HL-60 (cell line): ENCODE measurements around the gene PPAN.

Experiments used
- DNase-seq, 2 experiments: peaks; one replicate each; pipeline ENCODE4 v3.0.0-alpha.2; 2010 to 2020; ENCODE audit warnings: low read depth in 1 of 2, low spot score in 1 of 2
- H3K27ac ChIP-seq: fragments of 250-450 bp; sonication (Bioruptor Pico); replicated peaks from 2 replicates; pipeline ENCODE4 v1.5.1; 2020; ENCODE audit warnings: mild to moderate bottlenecking, moderate library complexity
- H3K27me3 ChIP-seq: fragments of 250-450 bp; sonication (Bioruptor Pico); 2 replicates; pipeline ENCODE4 v1.5.1; 2021; ENCODE audit warnings: mild to moderate bottlenecking, moderate library complexity; ENCODE audit not compliant: insufficient read depth, poor library complexity, severe bottlenecking
- H3K4me3 ChIP-seq: replicated peaks from 2 replicates; pipeline ENCODE4 v1.5.1; 2011; ENCODE audit warnings: mild to moderate bottlenecking, control low read depth, low read length; ENCODE audit not compliant: insufficient read depth
- CTCF ChIP-seq: IDR thresholded peaks from one replicate; pipeline ENCODE4 v1.5.1; 2011; ENCODE audit warnings: low read length, control low read depth, inconsistent platforms; ENCODE audit not compliant: insufficient read depth
- GABPA ChIP-seq: IDR thresholded peaks from 2 replicates; pipeline ENCODE4 v1.6.1; 2012; ENCODE audit warnings: low read depth
- POLR2AphosphoS5 ChIP-seq: IDR thresholded peaks from 2 replicates; pipeline ENCODE4 v1.6.1; 2012; ENCODE audit warnings: low read depth
- REST ChIP-seq: IDR thresholded peaks from 2 replicates; pipeline ENCODE4 v1.6.1; 2012; ENCODE audit warnings: low read depth; ENCODE audit not compliant: insufficient replicate concordance
- SPI1 ChIP-seq: IDR thresholded peaks from 2 replicates; pipeline ENCODE4 v1.6.1; 2012; ENCODE audit warnings: low read depth, mild to moderate bottlenecking, borderline replicate concordance

PPAN gene

GRCh38 chr19:10143681-10144080 is 37.5 kb downstream of the PPAN start:
- no peak for DNase-seq
- TF ChIP-seq REST (no peak), CTCF (no peak), SPI1 (no peak), POLR2AphosphoS5 (no peak), GABPA (no peak)
- H3K27ac ChIP-seq = no peak overlapping the region
- no peaks in the 10 kb centered on the region for H3K27me3 ChIP-seq
- H3K4me3 ChIP-seq = no peak overlapping the region

GRCh38 chr19:10144361-10144760 is 38.2 kb downstream of the PPAN start:
- Histone ChIP-seq H3K27ac (no peak overlapping the region), H3K4me3 (no peak overlapping the region), H3K27me3 (no peaks in the 10 kb centered on the region)
- no peak for DNase-seq
- TF ChIP-seq POLR2AphosphoS5 (no peak), GABPA (no peak)

GRCh38 chr19:10145031-10145430 is 38.9 kb downstream of the PPAN start:
- TF ChIP-seq SPI1 = no peak
- TF ChIP-seq GABPA = no peak
- TF ChIP-seq CTCF = no peak
- TF ChIP-seq POLR2AphosphoS5 = no peak
- TF ChIP-seq REST = no peak
- DNase-seq = no peak
- Histone ChIP-seq H3K27me3 (no peaks in the 10 kb centered on the region), H3K27ac (no peak overlapping the region), H3K4me3 (no peak overlapping the region)

- TF ChIP-seq CTCF (no peak), SPI1 (no peak), POLR2AphosphoS5 (no peak), GABPA (no peak), REST (no peak)
- no peak for DNase-seq
- Histone ChIP-seq H3K27ac (no peak overlapping the region), H3K27me3 (no peaks in the 10 kb centered on the region), H3K4me3 (no peak overlapping the region)
These were observed 40.0 kb downstream of the PPAN start for GRCh38 chr19:10146142-10146541.
